ENCODE measurements around the gene SMAD2. TPM values are rescaled to one million over a fixed set of nuclear protein-coding genes. Genes with fewer than 3 reads are reported as not detected.

The SMAD2 gene
- total and polyA plus RNA-seq, 2 of the 8 experiments (the other 6 are each of a cell fraction or from before 2014, with no cell fraction given), result 28.4 to 124 TPM

DNA sequence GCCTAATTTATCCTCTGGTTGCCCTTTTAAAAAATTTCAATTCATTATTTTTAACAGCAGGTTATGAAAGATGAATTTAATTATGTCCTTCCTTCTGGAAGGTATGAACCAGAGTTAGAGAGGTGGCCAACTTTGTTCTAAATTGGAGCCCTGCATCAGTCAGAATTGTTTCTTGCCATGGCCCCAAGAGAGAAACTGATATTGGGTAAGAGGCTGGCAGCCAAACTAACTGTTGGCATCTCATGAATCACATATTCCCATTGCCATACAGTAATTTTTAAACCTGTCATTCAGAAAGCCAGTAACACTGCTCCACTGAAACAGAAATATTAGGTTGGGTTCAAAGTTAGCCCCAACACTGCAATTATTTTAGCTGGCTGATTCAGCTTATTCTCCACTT is 67.4 kb downstream of the SMAD2 start:
- no peaks in the 10 kb centered on the region for H3K4me1 ChIP-seq (replicated peaks in 1 of 4; ENCODE audit: control insufficient read depth in 3 of 4, insufficient read depth in 4 of 4, low read length in 3 of 4)
- no peak overlapping the region for H4K91ac ChIP-seq (replicated peaks; ENCODE audit: insufficient read length, low read length)
- no peak overlapping the region for H2BK120ac ChIP-seq (replicated peaks; ENCODE audit: low read depth, low read length)
- CTCF ChIA-PET (ENCODE audit: partially characterized antibody), result no interaction called here
- peaks cover 0 to 78% (median 29%) of the 10 kb centered on the region in 4 experiments; a peak in 5 of 8 replicates for H3K36me3 ChIP-seq (ENCODE audit: control insufficient read depth in 2 of 4, insufficient read depth in 4 of 4, low read length in 3 of 4)
- DNase-seq (ENCODE audit: low read depth in 1 of 2, low spot score in 2 of 2) (no peak), FAIRE-seq (no peak)
- H3K23ac ChIP-seq (ENCODE audit: insufficient read length), result no peak overlapping the region
- no peaks in the 10 kb centered on the region for H4K20me1 ChIP-seq (replicated peaks in 1 of 2; ENCODE audit: control insufficient read depth in 1 of 2, insufficient read depth in 2 of 2, low read length in 2 of 2)
- H3K4me3 ChIP-seq (ENCODE audit: extremely low read depth in 1 of 4, insufficient read depth in 2 of 4, low read depth in 3 of 4, low read length in 4 of 4), result no peak overlapping the region
- no peak overlapping the region for H2BK15ac ChIP-seq (ENCODE audit: low read length)
- H3K9me3 ChIP-seq (ENCODE audit: insufficient read depth in 2 of 2, low read depth in 1 of 2, low read length in 1 of 2), result peaks cover 6 to 15% of the 10 kb centered on the region in 2 experiments
- POLR2A ChIA-PET (ENCODE audit: partially characterized antibody), result no interaction called here
- H2BK20ac ChIP-seq (ENCODE audit: low read length), result no peak overlapping the region
- no peak overlapping the region for H3K9ac ChIP-seq (replicated peaks in 1 of 4; ENCODE audit: extremely low read depth in 1 of 4, low read depth in 3 of 4, low read length in 3 of 4)
- H3K79me2 ChIP-seq (ENCODE audit: control insufficient read depth in 1 of 2, insufficient read depth in 2 of 2, low read length in 2 of 2), result no peaks in the 10 kb centered on the region
- no peak overlapping the region for H2AFZ ChIP-seq (ENCODE audit: low read length)
- H3K18ac ChIP-seq (ENCODE audit: extremely low read depth, low read length), result no peak overlapping the region
- no peak overlapping the region for H3K56ac ChIP-seq (replicated peaks; ENCODE audit: insufficient read length, low read depth, low read length)
- no peaks in the 10 kb centered on the region for H3K79me1 ChIP-seq (ENCODE audit: low read depth, low read length)
- H4K5ac ChIP-seq (ENCODE audit: insufficient read length, low read depth, low read length), result no peak overlapping the region
- no peak overlapping the region for H3K14ac ChIP-seq (ENCODE audit: insufficient read length)
- no peak overlapping the region for H3K27ac ChIP-seq (ENCODE audit: low read depth, low read length)
- H4K8ac ChIP-seq (ENCODE audit: extremely low read depth, insufficient read depth, low read length), result no peak overlapping the region
- no peak overlapping the region for H2BK5ac ChIP-seq (ENCODE audit: low read depth, low read length)
- H3K23me2 ChIP-seq (ENCODE audit: low read depth, low read length), result no peaks in the 10 kb centered on the region
- no peaks in the 10 kb centered on the region for H3K27me3 ChIP-seq (replicated peaks in 1 of 4; ENCODE audit: control insufficient read depth in 3 of 4, extremely low read depth in 1 of 4, insufficient read depth in 3 of 4, low read length in 3 of 4)
- H3K4ac ChIP-seq (replicated peaks; ENCODE audit: insufficient read length, low read depth, low read length), result no peak overlapping the region
- H3K4me2 ChIP-seq (ENCODE audit: insufficient read depth in 1 of 2, low read depth in 2 of 2, low read length in 2 of 2), result no peak overlapping the region
- H2AK5ac ChIP-seq (ENCODE audit: low read depth, low read length), result no peak overlapping the region
- H2BK12ac ChIP-seq (ENCODE audit: low read depth, low read length), result no peak overlapping the region
- TF ChIP-seq EZH2 (IDR thresholded peaks at IDR 0.05; ENCODE audit: low read depth, low read length, severe bottlenecking), result no peak
- TF ChIP-seq CREB1 (IDR thresholded peaks at IDR 0.05), result no peak
- no peak for TF ChIP-seq SP1 (IDR thresholded peaks at IDR 0.05; ENCODE audit: low read depth, low read length)
- TF ChIP-seq BCL11A (IDR thresholded peaks at IDR 0.05; ENCODE audit: low read depth in 2 of 2, low read length in 2 of 2), result no peak
